ENCODE results near the gene NPR3.
"Not testable (repeated sequence)": the region's sequence is repeated elsewhere in the genome, so short reads cannot be mapped to it uniquely, and the experiment has no call there.

Gene NPR3

GRCh38 chr5:32765266-32765665, 54.1 kb downstream of the NPR3 start:
- no peak for DNase-seq (ENCODE audit: low read depth)

- no peak for DNase-seq (ENCODE audit: low read depth)
These were observed 56.9 kb downstream of the NPR3 start for GRCh38 chr5:32767948-32768467.

- DNase-seq (ENCODE audit: low read depth): no peak
These were observed 58.6 kb downstream of the NPR3 start for GRCh38 chr5:32769711-32770110.

GRCh38 chr5:32770444-32770843, 59.3 kb downstream of the NPR3 start:
- DNase-seq (ENCODE audit: low read depth): no peak

- no peak for DNase-seq (ENCODE audit: low read depth)
These were observed 59.9 kb downstream of the NPR3 start for GRCh38 chr5:32771037-32771436.

- no peak for DNase-seq (ENCODE audit: low read depth)
These were observed 62.8 kb downstream of the NPR3 start for GRCh38 chr5:32773944-32774343.

- no peak for DNase-seq (ENCODE audit: low read depth)
These were observed 65.1 kb downstream of the NPR3 start for GRCh38 chr5:32776200-32776599.

GRCh38 chr5:32777222-32777621, 66.1 kb downstream of the NPR3 start:
- DNase-seq (ENCODE audit: low read depth): no peak

GRCh38 chr5:32777733-32778132, 66.6 kb downstream of the NPR3 start:
- DNase-seq (ENCODE audit: low read depth): no peak

- DNase-seq (ENCODE audit: low read depth): no peak
These were observed 67.3 kb downstream of the NPR3 start for GRCh38 chr5:32778403-32778802.

GRCh38 chr5:32779754-32780415, 68.8 kb downstream of the NPR3 start:
- no peak for DNase-seq (ENCODE audit: low read depth)

- no peak for DNase-seq (ENCODE audit: low read depth)
These were observed 69.4 kb downstream of the NPR3 start for GRCh38 chr5:32780508-32780919.

- DNase-seq (ENCODE audit: low read depth): no peak
These were observed 72.5 kb downstream of the NPR3 start for GRCh38 chr5:32783661-32784060.

GRCh38 chr5:32785611-32786254, 74.6 kb downstream of the NPR3 start:
- no peak for DNase-seq (ENCODE audit: low read depth)

- DNase-seq (ENCODE audit: low read depth): no peak
These were observed 75.2 kb downstream of the NPR3 start for GRCh38 chr5:32786311-32786710.

- DNase-seq (ENCODE audit: low read depth): no peak
These were observed 79.4 kb downstream of the NPR3 start for GRCh38 chr5:32790411-32790951.

GRCh38 chr5:32791536-32792243, 80.6 kb downstream of the NPR3 start:
- DNase-seq (ENCODE audit: low read depth): no peak

GRCh38 chr5:32794086-32794485, 83.0 kb downstream of the NPR3 start:
- no peak for DNase-seq (ENCODE audit: low read depth)

GRCh38 chr5:32802764-32803163, 91.6 kb downstream of the NPR3 start:
- no peak for DNase-seq (ENCODE audit: low read depth)

- no peak for DNase-seq (ENCODE audit: low read depth)
These were observed 92.5 kb downstream of the NPR3 start for GRCh38 chr5:32803656-32804055.

- DNase-seq (ENCODE audit: low read depth): not testable (repeated sequence)
These were observed 94.3 kb downstream of the NPR3 start for GRCh38 chr5:32805462-32805861.

GRCh38 chr5:32805971-32806638, 95.0 kb downstream of the NPR3 start:
- DNase-seq (ENCODE audit: low read depth): no peak
